H1 (cell line): ENCODE results near the gene MOB3B. TPM values are rescaled to one million over a fixed set of nuclear protein-coding genes. Genes with fewer than 3 reads are reported as not detected.

Source experiments
- ATF2 ChIP-seq: IDR thresholded peaks from 2 replicates; pipeline ENCODE4 v1.6.1; 2012; ENCODE audit warnings: low read length, inconsistent platforms
- ATF3 ChIP-seq: IDR thresholded peaks from 2 replicates; pipeline ENCODE4 v1.6.1; 2011; ENCODE audit warnings: low read depth, mild to moderate bottlenecking, low read length; ENCODE audit not compliant: insufficient read depth
- CHD7 ChIP-seq: fragments of 300-600 bp; sonication (generic); IDR thresholded peaks from 2 replicates; pipeline ENCODE4 v1.7.1; 2012; ENCODE audit warnings: low read length, moderate library complexity, mild to moderate bottlenecking, inconsistent platforms; ENCODE audit not compliant: insufficient replicate concordance
- CTBP2 ChIP-seq: IDR thresholded peaks from 2 replicates; pipeline ENCODE4 v1.7.0; 2011; ENCODE audit warnings: borderline replicate concordance, mild to moderate bottlenecking, moderate library complexity, mixed read lengths, low read length; ENCODE audit not compliant: insufficient read depth, insufficient read length
- KDM4A ChIP-seq: IDR thresholded peaks from one replicate; pipeline ENCODE4 v1.7.1; 2012; ENCODE audit warnings: low read depth, mild to moderate bottlenecking, moderate library complexity, low read length, inconsistent platforms; ENCODE audit not compliant: severe bottlenecking
- PHF8 ChIP-seq: fragments of 200-600 bp; sonication (generic); conservative IDR thresholded peaks from 2 replicates; pipeline ENCODE4 v1.7.1; 2012; ENCODE audit warnings: low read depth, mild to moderate bottlenecking, inconsistent platforms, low read length, moderate library complexity
- RAD21 ChIP-seq, 2 experiments: IDR thresholded peaks in 1 of 2; conservative IDR thresholded peaks in 1 of 2; 2 replicates each; pipeline ENCODE4 v1.6.1; 2011; ENCODE audit warnings: low read depth in 2 of 2, low read length in 2 of 2, improper control_type of control experiment in 1 of 2, inconsistent platforms in 1 of 2, mild to moderate bottlenecking in 1 of 2, moderate library complexity in 1 of 2
- SP2 ChIP-seq: IDR thresholded peaks from 2 replicates; pipeline ENCODE4 v1.6.1; 2012; ENCODE audit warnings: mild to moderate bottlenecking, low read length, inconsistent platforms
- polyA plus RNA-seq, 7 experiments: library from polyadenylated mRNA; depleted of rRNA in 3 of 7; stranded (reverse) in 5 of 7; unstranded in 2 of 7; fragments of >200 nt in 5 of 7; fragments of 200-250 nt in 2 of 7; gene quantifications; 1 replicate in 5 of 7; 2 replicates in 1 of 7; 4 replicates in 1 of 7; pipeline versions ENCODE4 v1.2.1 to v1.2.3, GENCODE V29; 2011 to 2013; ENCODE audit warnings: missing spikeins in 2 of 7, mixed read lengths in 2 of 7
- total RNA-seq: library from RNA; stranded (reverse); fragmentation: NEBNext Ultra II Directional; extraction: Animal tissue kit (Norgen Biotek cat#: 25700); gene quantifications from 2 replicates; pipeline ENCODE4 v1.2.1, GENCODE V29; 2021

Gene MOB3B
- total and polyA plus RNA-seq, 2 of the 8 experiments (the other 6 are each of a cell fraction or from before 2014, with no cell fraction given): 12.7 to 16.1 TPM

- no peak for TF ChIP-seq CHD7
- TF ChIP-seq KDM4A: no peak
- TF ChIP-seq SP2: no peak
- TF ChIP-seq ATF2: no peak
- no peak for TF ChIP-seq ATF3
- no peak for TF ChIP-seq RAD21 (IDR thresholded peaks at IDR 0.05 in 1 of 2, conservative IDR thresholded peaks at IDR 0.05 in 1 of 2; ENCODE audit: low read depth in 2 of 2, low read length in 2 of 2)
- no peak for TF ChIP-seq PHF8
- no peak for TF ChIP-seq CTBP2
These were observed 249.4 kb downstream of the MOB3B start (continued) for GRCh38 chr9:27280249-27280648.
